ENCODE data around the gene LY86.

- TF ChIP-seq POLR2AphosphoS5 (IDR thresholded peaks at IDR 0.05; ENCODE audit: low read depth, low read length) = no peak
- TF ChIP-seq SIN3A (IDR thresholded peaks at IDR 0.05; ENCODE audit: borderline replicate concordance, insufficient read depth, low read length) = no peak
- no peak for TF ChIP-seq TAF1 (IDR thresholded peaks at IDR 0.05; ENCODE audit: borderline replicate concordance, insufficient read depth, low read length)
- no peak for TF ChIP-seq REST (IDR thresholded peaks at IDR 0.05; ENCODE audit: insufficient read depth in 1 of 2, low read depth in 2 of 2, low read length in 2 of 2)
- no peak for TF ChIP-seq FOXP2 (optimal IDR thresholded peaks at IDR 0.05; ENCODE audit: borderline replicate concordance, extremely low read depth, extremely low read length, insufficient read depth)
Measured at GRCh38 chr6:6559994-6560570, 28.4 kb upstream of the LY86 start.

Measured in PFSK-1 (cell line).